Activated CD4-positive, alpha-beta T cell treated with anti-CD3 and anti-CD28 coated beads, Interleukin-2, amount 10 ng/mL, durations not matched to agents 7 days and 5 days (primary cell): ENCODE measurements around the gene PLS3. TPM values are rescaled to one million over a fixed set of nuclear protein-coding genes. Genes with fewer than 3 reads are reported as not detected.
"Not testable (repeated sequence)": the region's sequence is repeated elsewhere in the genome, so short reads cannot be mapped to it uniquely, and the experiment has no call there.

Experiments used
- CTCF ChIA-PET: fragments of 350-600 bp; sonication (Branson Sonifier 250); formaldehyde crosslinking; loops from one replicate; lab custom pipeline; 2021; ENCODE audit warnings: antibody characterized with exemption; lab: Charles Lee
- POLR2A ChIA-PET: fragments of 350-600 bp; sonication (Branson Sonifier 250); formaldehyde crosslinking; loops from one replicate; lab custom pipeline; 2021; ENCODE audit warnings: antibody characterized with exemption; lab: Charles Lee
- DNase-seq: peaks from one replicate; pipeline ENCODE4 v3.0.0-alpha.2; 2020
- H3K27ac Mint-ChIP-seq: one replicate; pipeline ENCODE4 v1.8.0; 2021; ENCODE audit warnings: mild to moderate bottlenecking, moderate library complexity, mixed read lengths
- H3K27me3 Mint-ChIP-seq: one replicate; pipeline ENCODE4 v1.8.0; 2021; ENCODE audit warnings: mixed read lengths
- H3K36me3 Mint-ChIP-seq: one replicate; pipeline ENCODE4 v1.8.0; 2021; ENCODE audit warnings: low read depth, mixed read lengths
- H3K4me1 Mint-ChIP-seq: one replicate; pipeline ENCODE4 v1.8.0; 2021; ENCODE audit warnings: mixed read lengths
- H3K4me3 Mint-ChIP-seq: one replicate; pipeline ENCODE4 v1.8.0; 2021; ENCODE audit warnings: mild to moderate bottlenecking, moderate library complexity, mixed read lengths
- H3K9me3 Mint-ChIP-seq: one replicate; pipeline ENCODE4 v1.8.0; 2021; ENCODE audit warnings: mixed read lengths
- total RNA-seq, 2 experiments: library from RNA; stranded (reverse); gene quantifications; one replicate each; pipeline ENCODE4 v1.2.3, GENCODE V29; 2021

PLS3 gene
- total RNA-seq, 2 experiments from 2014 or later, result 0.29 to 0.30 TPM

- ChIA-PET POLR2A (no interaction called here), CTCF (no interaction called here)
- no peaks in the 10 kb centered on the region for H3K9me3 Mint-ChIP-seq
- H3K27ac Mint-ChIP-seq, result no peak overlapping the region
- no peaks in the 10 kb centered on the region for H3K36me3 Mint-ChIP-seq
- no peaks in the 10 kb centered on the region for H3K4me1 Mint-ChIP-seq
- no peak for DNase-seq
- no peak overlapping the region for H3K4me3 Mint-ChIP-seq
- H3K27me3 Mint-ChIP-seq, result no peaks in the 10 kb centered on the region
These were observed 41.3 kb downstream of the PLS3 start for GRCh38 chrX:115602308-115602707.

- Mint-ChIP-seq H3K27me3 (no peaks in the 10 kb centered on the region), H3K4me1 (no peaks in the 10 kb centered on the region), H3K4me3 (no peak overlapping the region), H3K27ac (no peak overlapping the region), H3K36me3 (no peaks in the 10 kb centered on the region), H3K9me3 (no peaks in the 10 kb centered on the region)
- POLR2A ChIA-PET, result no interaction called here
- no peak for DNase-seq
- CTCF ChIA-PET, result no interaction called here
These were observed 41.9 kb downstream of the PLS3 start for GRCh38 chrX:115602729-115603389.

GRCh38 chrX:115603534-115604074, 42.6 kb downstream of the PLS3 start:
- Mint-ChIP-seq H3K27me3 (no peaks in the 10 kb centered on the region), H3K9me3 (no peaks in the 10 kb centered on the region), H3K27ac (no peak overlapping the region), H3K4me3 (no peak overlapping the region), H3K4me1 (no peaks in the 10 kb centered on the region), H3K36me3 (no peaks in the 10 kb centered on the region)
- ChIA-PET CTCF (no interaction called here), POLR2A (no interaction called here)
- no peak for DNase-seq

- CTCF ChIA-PET, result no interaction called here
These were observed 45.9 kb downstream of the PLS3 start for GRCh38 chrX:115606861-115607260.

GRCh38 chrX:115609621-115610020, 48.6 kb downstream of the PLS3 start:
- DNase-seq, result no peak
- no peaks in the 10 kb centered on the region for H3K4me1 Mint-ChIP-seq
- H3K27ac Mint-ChIP-seq, result no peak overlapping the region
- H3K36me3 Mint-ChIP-seq, result no peaks in the 10 kb centered on the region
- H3K27me3 Mint-ChIP-seq, result no peaks in the 10 kb centered on the region
- H3K9me3 Mint-ChIP-seq, result no peaks in the 10 kb centered on the region
- ChIA-PET CTCF (no interaction called here), POLR2A (no interaction called here)
- H3K4me3 Mint-ChIP-seq, result no peak overlapping the region

More at GRCh38 chrX:115606861-115607260, 45.9 kb downstream of the PLS3 start:
- POLR2A ChIA-PET, result no interaction called here
- Mint-ChIP-seq H3K36me3 (no peaks in the 10 kb centered on the region), H3K4me3 (no peak overlapping the region), H3K4me1 (no peaks in the 10 kb centered on the region), H3K27ac (no peak overlapping the region), H3K9me3 (no peaks in the 10 kb centered on the region), H3K27me3 (no peaks in the 10 kb centered on the region)
- no peak for DNase-seq

GRCh38 chrX:115616943-115617563, 56.1 kb downstream of the PLS3 start:
- Mint-ChIP-seq H3K27me3 (no peaks in the 10 kb centered on the region), H3K4me3 (no peak overlapping the region), H3K9me3 (no peaks in the 10 kb centered on the region), H3K36me3 (no peaks in the 10 kb centered on the region), H3K4me1 (peaks cover 3% of the 10 kb centered on the region), H3K27ac (no peak overlapping the region)
- ChIA-PET POLR2A (no interaction called here), CTCF (interaction anchor here (0.5 kb wide), 2 partner anchors 59 to 74 kb away, joined by 3 read pairs; no protein-coding TSS in a partner anchor)
- no peak for DNase-seq

GRCh38 chrX:115622534-115622933, 61.6 kb downstream of the PLS3 start:
- no peaks in the 10 kb centered on the region for H3K27me3 Mint-ChIP-seq
- ChIA-PET POLR2A (no interaction called here), CTCF (no interaction called here)
- H3K36me3 Mint-ChIP-seq, result no peaks in the 10 kb centered on the region
- no peaks in the 10 kb centered on the region for H3K9me3 Mint-ChIP-seq
- no peak overlapping the region for H3K4me3 Mint-ChIP-seq
- H3K4me1 Mint-ChIP-seq, result no peaks in the 10 kb centered on the region
- no peak for DNase-seq
- H3K27ac Mint-ChIP-seq, result no peak overlapping the region

- H3K4me1 Mint-ChIP-seq, result no peaks in the 10 kb centered on the region
- H3K4me3 Mint-ChIP-seq, result no peak overlapping the region
- DNase-seq, result no peak
- H3K27ac Mint-ChIP-seq, result no peak overlapping the region
- H3K27me3 Mint-ChIP-seq, result no peaks in the 10 kb centered on the region
- H3K9me3 Mint-ChIP-seq, result no peaks in the 10 kb centered on the region
- POLR2A ChIA-PET, result no interaction called here
- H3K36me3 Mint-ChIP-seq, result no peaks in the 10 kb centered on the region
- CTCF ChIA-PET, result no interaction called here
These were observed 63.9 kb downstream of the PLS3 start for GRCh38 chrX:115624916-115625315.

- no peaks in the 10 kb centered on the region for H3K27me3 Mint-ChIP-seq
- no peaks in the 10 kb centered on the region for H3K36me3 Mint-ChIP-seq
- POLR2A ChIA-PET, result no interaction called here
- H3K9me3 Mint-ChIP-seq, result no peaks in the 10 kb centered on the region
- H3K4me3 Mint-ChIP-seq, result no peak overlapping the region
- CTCF ChIA-PET, result interaction anchor here (0.6 kb wide), 1 partner anchor 838 kb away, joined by 3 read pairs; no protein-coding TSS in a partner anchor
- no peaks in the 10 kb centered on the region for H3K4me1 Mint-ChIP-seq
- no peak for DNase-seq
- no peak overlapping the region for H3K27ac Mint-ChIP-seq
These were observed 64.8 kb downstream of the PLS3 start for GRCh38 chrX:115625572-115626301.

- CTCF ChIA-PET, result no interaction called here
- H3K27me3 Mint-ChIP-seq, result no peaks in the 10 kb centered on the region
- no peaks in the 10 kb centered on the region for H3K36me3 Mint-ChIP-seq
- H3K9me3 Mint-ChIP-seq, result no peaks in the 10 kb centered on the region
- no peaks in the 10 kb centered on the region for H3K4me1 Mint-ChIP-seq
- no peak overlapping the region for H3K27ac Mint-ChIP-seq
- POLR2A ChIA-PET, result no interaction called here
- no peak overlapping the region for H3K4me3 Mint-ChIP-seq
- DNase-seq, result no peak
These were observed 69.2 kb downstream of the PLS3 start for GRCh38 chrX:115630204-115630603.

GRCh38 chrX:115632455-115632854, 71.5 kb downstream of the PLS3 start:
- Mint-ChIP-seq H3K36me3 (no peaks in the 10 kb centered on the region), H3K27me3 (no peaks in the 10 kb centered on the region), H3K4me1 (no peaks in the 10 kb centered on the region), H3K27ac (no peak overlapping the region), H3K9me3 (no peaks in the 10 kb centered on the region), H3K4me3 (no peak overlapping the region)
- no peak for DNase-seq
- ChIA-PET POLR2A (no interaction called here), CTCF (no interaction called here)

GRCh38 chrX:115633397-115633796, 72.4 kb downstream of the PLS3 start:
- DNase-seq, CTCF ChIA-PET, POLR2A ChIA-PET, H3K4me3 Mint-ChIP-seq, H3K36me3 Mint-ChIP-seq, H3K27ac Mint-ChIP-seq, H3K4me1 Mint-ChIP-seq, H3K27me3 Mint-ChIP-seq, H3K9me3 Mint-ChIP-seq: not testable (repeated sequence)

GRCh38 chrX:115639334-115639880, 78.4 kb downstream of the PLS3 start:
- CTCF ChIA-PET, result no interaction called here
- H3K27me3 Mint-ChIP-seq, result no peaks in the 10 kb centered on the region
- no peak overlapping the region for H3K4me3 Mint-ChIP-seq
- no peak overlapping the region for H3K27ac Mint-ChIP-seq
- no peaks in the 10 kb centered on the region for H3K36me3 Mint-ChIP-seq
- DNase-seq, result no peak
- no peaks in the 10 kb centered on the region for H3K9me3 Mint-ChIP-seq
- POLR2A ChIA-PET, result no interaction called here
- H3K4me1 Mint-ChIP-seq, result no peaks in the 10 kb centered on the region
